HUES6 (cell line): Measurements from ENCODE around the gene CAPZB.

ENCODE experiments used
- H3K27ac ChIP-seq: 2 replicates; pipeline ENCODE4 v1.7.0; 2013; ENCODE audit warnings: low read depth, mild to moderate bottlenecking, low read length, inconsistent platforms
- H3K27me3 ChIP-seq: 2 replicates; pipeline ENCODE4 v1.6.1; 2013; ENCODE audit warnings: low read length; ENCODE audit not compliant: control insufficient read depth, insufficient read depth
- H3K36me3 ChIP-seq: 2 replicates; pipeline ENCODE4 v1.6.1; 2013; ENCODE audit warnings: low read length; ENCODE audit not compliant: control insufficient read depth, insufficient read depth
- H3K4me1 ChIP-seq: 2 replicates; pipeline ENCODE4 v1.6.1; 2013; ENCODE audit warnings: low read length; ENCODE audit not compliant: control insufficient read depth, insufficient read depth
- H3K4me3 ChIP-seq: 2 replicates; pipeline ENCODE4 v1.5.1; 2013; ENCODE audit warnings: low read depth, low read length
- H3K9ac ChIP-seq: one replicate; pipeline ENCODE4 v1.6.1; 2013; ENCODE audit warnings: mild to moderate bottlenecking, low read length
- H3K9me3 ChIP-seq: 2 replicates; pipeline ENCODE4 v1.6.1; 2013; ENCODE audit warnings: low read depth, low read length; ENCODE audit not compliant: control insufficient read depth, insufficient read depth

Gene CAPZB

GRCh38 chr1:19377812-19378718, 107.3 kb downstream of the CAPZB start:
- Histone ChIP-seq H3K36me3 (peaks cover 79% of the 10 kb centered on the region), H3K9ac (no peak overlapping the region), H3K27me3 (no peaks in the 10 kb centered on the region), H3K4me1 (no peaks in the 10 kb centered on the region), H3K4me3 (no peak overlapping the region), H3K9me3 (no peaks in the 10 kb centered on the region), H3K27ac (no peak overlapping the region)

- peaks cover 74% of the 10 kb centered on the region for H3K36me3 ChIP-seq
- no peaks in the 10 kb centered on the region for H3K9me3 ChIP-seq
- H3K27me3 ChIP-seq: no peaks in the 10 kb centered on the region
- H3K9ac ChIP-seq: no peak overlapping the region
- no peak overlapping the region for H3K4me3 ChIP-seq
- H3K4me1 ChIP-seq: no peaks in the 10 kb centered on the region
- H3K27ac ChIP-seq: no peak overlapping the region
Measured at GRCh38 chr1:19376428-19377372, 108.6 kb downstream of the CAPZB start.

GRCh38 chr1:19375631-19376400, 109.5 kb downstream of the CAPZB start:
- no peaks in the 10 kb centered on the region for H3K9me3 ChIP-seq
- no peak overlapping the region for H3K9ac ChIP-seq
- H3K36me3 ChIP-seq: peaks cover 67% of the 10 kb centered on the region
- no peak overlapping the region for H3K4me3 ChIP-seq
- no peak overlapping the region for H3K27ac ChIP-seq
- H3K27me3 ChIP-seq: no peaks in the 10 kb centered on the region
- H3K4me1 ChIP-seq: no peaks in the 10 kb centered on the region; the same call in 1 of the 2 replicates

GRCh38 chr1:19374926-19375325, 110.4 kb downstream of the CAPZB start:
- H3K4me3 ChIP-seq: no peak overlapping the region
- H3K27ac ChIP-seq: no peak overlapping the region
- H3K27me3 ChIP-seq: no peaks in the 10 kb centered on the region
- H3K9ac ChIP-seq: no peak overlapping the region
- no peaks in the 10 kb centered on the region for H3K9me3 ChIP-seq
- H3K36me3 ChIP-seq: peaks cover 60% of the 10 kb centered on the region
- peaks cover 3% of the 10 kb centered on the region; the same call in 1 of the 2 replicates for H3K4me1 ChIP-seq

- Histone ChIP-seq H3K27me3 (no peaks in the 10 kb centered on the region), H3K4me3 (no peak overlapping the region), H3K9ac (no peak overlapping the region), H3K27ac (no peak overlapping the region), H3K9me3 (no peaks in the 10 kb centered on the region), H3K4me1 (peaks cover 5% of the 10 kb centered on the region; the same call in 1 of the 2 replicates), H3K36me3 (peaks cover 57% of the 10 kb centered on the region)
Measured at GRCh38 chr1:19374083-19374801, 111.1 kb downstream of the CAPZB start.

GRCh38 chr1:19373211-19374082, 111.9 kb downstream of the CAPZB start:
- no peaks in the 10 kb centered on the region for H3K27me3 ChIP-seq
- H3K4me3 ChIP-seq: no peak overlapping the region
- no peak overlapping the region for H3K27ac ChIP-seq
- peaks cover 52% of the 10 kb centered on the region for H3K36me3 ChIP-seq
- H3K9ac ChIP-seq: no peak overlapping the region
- H3K9me3 ChIP-seq: no peaks in the 10 kb centered on the region
- H3K4me1 ChIP-seq: peaks cover 5% of the 10 kb centered on the region; the same call in 1 of the 2 replicates

GRCh38 chr1:19372602-19373001, 112.7 kb downstream of the CAPZB start:
- Histone ChIP-seq H3K27me3 (no peaks in the 10 kb centered on the region), H3K9ac (no peak overlapping the region), H3K4me1 (peaks cover 5% of the 10 kb centered on the region; the same call in 1 of the 2 replicates), H3K9me3 (no peaks in the 10 kb centered on the region), H3K36me3 (peaks cover 44% of the 10 kb centered on the region), H3K4me3 (no peak overlapping the region), H3K27ac (no peak overlapping the region)

- Histone ChIP-seq H3K4me1 (peaks cover 5% of the 10 kb centered on the region; the same call in 1 of the 2 replicates), H3K36me3 (peaks cover 39% of the 10 kb centered on the region), H3K4me3 (no peak overlapping the region), H3K27me3 (no peaks in the 10 kb centered on the region), H3K9ac (no peak overlapping the region), H3K27ac (no peak overlapping the region), H3K9me3 (no peaks in the 10 kb centered on the region)
Measured at GRCh38 chr1:19372136-19372514, 113.2 kb downstream of the CAPZB start.

- no peak overlapping the region for H3K9ac ChIP-seq
- no peak overlapping the region for H3K27ac ChIP-seq
- no peak overlapping the region for H3K4me3 ChIP-seq
- H3K27me3 ChIP-seq: no peaks in the 10 kb centered on the region
- peaks cover 33% of the 10 kb centered on the region for H3K36me3 ChIP-seq
- H3K4me1 ChIP-seq: peaks cover 5% of the 10 kb centered on the region; the same call in 1 of the 2 replicates
- H3K9me3 ChIP-seq: no peaks in the 10 kb centered on the region
Measured at GRCh38 chr1:19371226-19372135, 113.9 kb downstream of the CAPZB start.
